Common myeloid progenitor, CD34-positive (primary cell): ENCODE data around the gene ARHGDIA. TPM values are rescaled to one million over a fixed set of nuclear protein-coding genes. Genes with fewer than 3 reads are reported as not detected.
A peak's percentile ranks its signal among the peaks of the same experiment; 100 is the strongest.
"Not testable (repeated sequence)": the region's sequence is repeated elsewhere in the genome, so short reads cannot be mapped to it uniquely, and the experiment has no call there.

Experiments used
- CTCF ChIA-PET: fragments of 350-600 bp; sonication (Branson Sonifier 250); formaldehyde crosslinking; loops from one replicate; lab custom pipeline; 2021; ENCODE audit warnings: antibody characterized with exemption; lab: Charles Lee
- POLR2A ChIA-PET: fragments of 350-600 bp; sonication (Branson Sonifier 250); formaldehyde crosslinking; loops from one replicate; lab custom pipeline; 2021; ENCODE audit warnings: antibody characterized with exemption; lab: Charles Lee
- DNase-seq, 3 donors: peaks; one replicate each; pipeline versions ENCODE4 v3.0.0 to v3.0.0-alpha.2; 2013
- H3K27ac ChIP-seq, 2 experiments: 1 replicate in 1 of 2; 2 replicates in 1 of 2; pipeline ENCODE4 v1.7.0; 2013; ENCODE audit warnings: inconsistent platforms in 2 of 2, low read length in 2 of 2, mild to moderate bottlenecking in 2 of 2, low read depth in 1 of 2, moderate library complexity in 1 of 2; ENCODE audit not compliant: severe bottlenecking in 2 of 2, insufficient read depth in 1 of 2, poor library complexity in 1 of 2
- H3K27me3 ChIP-seq, 5 experiments: replicated peaks in 2 of 5; 1 replicate in 3 of 5; 2 replicates in 2 of 5; pipeline versions ENCODE4 v1.6.1 to v1.7.0; 2013; ENCODE audit warnings: low read length in 4 of 5, mild to moderate bottlenecking in 2 of 5, moderate library complexity in 2 of 5, inconsistent platforms in 1 of 5; ENCODE audit not compliant: insufficient read depth in 5 of 5, control insufficient read depth in 4 of 5
- H3K36me3 ChIP-seq, 4 experiments: 1 replicate in 2 of 4; 2 replicates in 2 of 4; pipeline versions ENCODE4 v1.6.1 to v1.7.0; 2013; ENCODE audit warnings: low read length in 3 of 4, control low read depth in 1 of 4, mild to moderate bottlenecking in 1 of 4; ENCODE audit not compliant: control insufficient read depth in 4 of 4, insufficient read depth in 4 of 4
- H3K4me1 ChIP-seq, 4 experiments: 1 replicate in 3 of 4; 2 replicates in 1 of 4; pipeline versions ENCODE4 v1.6.1 to v1.7.1; 2013; ENCODE audit warnings: low read length in 3 of 4, mild to moderate bottlenecking in 3 of 4, control low read depth in 1 of 4, inconsistent platforms in 1 of 4, moderate library complexity in 1 of 4; ENCODE audit not compliant: control insufficient read depth in 4 of 4, insufficient read depth in 4 of 4; ENCODE audit errors: control extremely low read depth in 1 of 4
- H3K4me3 ChIP-seq, 7 experiments: 1 replicate in 4 of 7; 2 replicates in 3 of 7; pipeline versions ENCODE4 v1.5.1 to v1.7.0; 2013; ENCODE audit warnings: mild to moderate bottlenecking in 7 of 7, low read length in 6 of 7, moderate library complexity in 6 of 7, inconsistent platforms in 2 of 7, low read depth in 2 of 7, control low read depth in 1 of 7; ENCODE audit not compliant: insufficient read depth in 4 of 7, control insufficient read depth in 1 of 7; ENCODE audit errors: extremely low read depth in 1 of 7
- H3K9me3 ChIP-seq, 5 experiments: 1 replicate in 4 of 5; 2 replicates in 1 of 5; pipeline versions ENCODE4 v1.6.1 to v1.7.1; 2013; ENCODE audit warnings: low read length in 4 of 5, mild to moderate bottlenecking in 2 of 5, inconsistent platforms in 1 of 5, low read depth in 1 of 5, moderate library complexity in 1 of 5; ENCODE audit not compliant: control insufficient read depth in 4 of 5, insufficient read depth in 2 of 5; ENCODE audit errors: control extremely low read depth in 1 of 5
- WGBS: methylation state at CpG from one replicate; pipeline ENCODE4 v1.1.5; 2013; ENCODE audit not compliant: insufficient coverage; 5-methylcytosine and 5-hydroxymethylcytosine counted together
- polyA plus RNA-seq: library from polyadenylated mRNA; unstranded; fragments of 120-200 nt; gene quantifications from one replicate; pipeline ENCODE4 v1.2.1, GENCODE V29; 2013

The ARHGDIA gene
- polyA plus RNA-seq: 171 TPM

DNA sequence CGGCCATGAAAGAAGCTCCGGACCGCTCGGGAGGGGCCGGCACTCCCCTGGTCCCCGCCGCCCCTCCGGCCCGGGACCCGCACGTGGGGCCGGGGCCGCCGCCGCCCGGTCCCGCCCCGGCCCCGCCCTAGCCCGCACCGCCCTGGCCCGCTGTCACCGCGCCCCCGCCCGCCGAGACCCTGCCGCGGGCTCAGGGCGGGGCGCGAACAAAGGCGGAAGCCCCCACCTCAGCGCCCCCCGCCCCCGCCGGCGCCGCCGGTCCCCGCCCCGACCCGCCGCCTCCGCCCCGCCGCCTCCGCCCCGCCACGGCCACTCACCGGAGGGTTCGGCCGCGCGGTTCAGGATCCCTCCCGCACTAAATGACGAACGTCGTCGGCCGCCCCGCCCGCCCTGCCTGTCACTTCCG, at the start of gene ARHGDIA:
ARHGDIA (minus strand) TSS at position 357 of the 406 bp plus-strand sequence. CDS start 1,407 bp downstream, outside the sequence.
- Histone ChIP-seq H3K27ac (peak within 1 kb of the TSS; percentile 88 to 95), H3K27me3 (no peaks in the 10 kb centered on the region), H3K4me3 (peak within 1 kb of the TSS; percentile 46 to 91 (median 86)), H3K9me3 (no peaks in the 10 kb centered on the region), H3K36me3 (peaks cover 0 to 33% (median 20%) of the 10 kb centered on the region in 4 experiments), H3K4me1 (peaks cover 0 to 62% (median 51%) of the 10 kb centered on the region in 4 experiments)
- no peak for DNase-seq
- 0% methylated on average over 18 of the region's 64 CpGs for WGBS
- ChIA-PET CTCF (interaction anchor here (1.8 to 2.6 kb wide), 2 partner anchors 9 to 12 kb away, joined by 3 to 20 read pairs; no protein-coding TSS in a partner anchor), POLR2A (interaction anchor here (1.2 to 2.6 kb wide), 3 partner anchors 10 to 47 kb away, joined by 3 to 21 read pairs (median 5); partner anchors contain the start of genes P4HB and SIRT7)

DNA sequence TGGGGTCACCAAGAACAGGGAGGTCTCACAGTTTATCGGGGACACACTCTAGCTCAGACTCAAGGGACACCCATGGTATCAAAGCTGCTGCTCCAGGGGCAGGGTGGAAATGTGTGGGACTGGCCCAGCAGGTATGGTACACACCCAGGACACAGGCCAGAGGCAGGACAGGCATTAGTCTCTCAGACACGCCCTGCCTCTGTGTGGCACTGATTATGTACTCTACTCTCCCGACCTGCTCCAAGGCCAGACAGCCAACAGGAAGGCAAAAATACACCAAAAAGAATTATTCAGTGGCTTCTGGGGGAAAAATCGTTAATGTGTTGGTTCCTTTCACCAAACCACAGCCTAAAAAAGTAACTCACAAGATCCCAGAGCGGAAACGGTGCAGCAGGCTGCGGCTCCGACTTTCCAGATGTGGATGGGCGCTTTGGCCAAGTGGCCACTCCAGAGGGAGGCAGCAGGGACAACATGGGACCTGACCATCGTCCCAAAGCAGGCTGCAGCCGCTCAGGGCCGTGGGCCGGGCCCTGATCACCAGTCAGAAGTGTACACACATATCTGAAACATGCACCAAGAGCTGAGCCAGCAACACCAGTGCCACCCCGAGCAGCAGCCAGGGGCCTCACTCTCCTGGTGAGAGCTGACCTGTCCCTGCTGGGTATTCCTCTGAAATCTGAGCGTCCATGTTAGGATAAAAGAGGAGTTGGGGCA, 47.9 kb upstream of the ARHGDIA start:
- Histone ChIP-seq H3K27me3 (no peaks in the 10 kb centered on the region), H3K4me3 (peak overlapping the region in 1 of 7 experiments; percentile 19), H3K27ac (peak overlapping the region in 1 of 2 experiments; percentile 66), H3K4me1 (peaks cover 9 to 66% (median 52%) of the 10 kb centered on the region in 4 experiments), H3K9me3 (no peaks in the 10 kb centered on the region), H3K36me3 (peaks cover 2 to 65% (median 43%) of the 10 kb centered on the region in 4 experiments)
- CTCF ChIA-PET: no interaction called here
- POLR2A ChIA-PET: no interaction called here
- no peak for DNase-seq
- 45% methylated on average over 8 of the region's 15 CpGs for WGBS

DNA sequence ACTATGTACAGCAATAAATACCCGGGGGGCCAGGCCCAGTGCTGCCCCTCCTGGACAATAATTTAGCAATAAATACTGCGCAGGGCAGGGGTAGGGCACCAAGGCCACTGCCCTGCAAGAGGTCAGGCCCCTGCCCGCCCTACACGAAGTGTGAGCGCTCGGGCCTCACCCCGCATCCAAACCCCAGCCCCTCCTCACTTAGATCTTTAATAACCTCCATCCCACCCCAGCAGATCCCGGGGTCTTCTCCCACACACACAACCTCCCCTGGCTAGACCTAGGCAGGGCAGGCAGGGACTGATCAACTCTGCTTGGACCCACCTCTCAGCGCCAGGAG, 47.2 kb upstream of the ARHGDIA start:
- WGBS: 35% methylated on average over 8 of the region's 9 CpGs
- H3K9me3 ChIP-seq, DNase-seq, H3K27me3 ChIP-seq, CTCF ChIA-PET: not testable (repeated sequence)
- H3K4me3 ChIP-seq: peak overlapping the region in 4 of 7 experiments; percentile 78 to 88 (median 80)
- H3K27ac ChIP-seq: peak overlapping the region in 1 of 2 experiments; percentile 66
- POLR2A ChIA-PET: interaction anchor here (1.1 kb wide), 1 partner anchor 47 kb away, joined by 3 read pairs; the partner anchor contains the start of gene ARHGDIA
- peaks cover 4 to 71% (median 49%) of the 10 kb centered on the region in 4 experiments for H3K36me3 ChIP-seq
- peaks cover 9 to 59% (median 45%) of the 10 kb centered on the region in 4 experiments for H3K4me1 ChIP-seq

DNA sequence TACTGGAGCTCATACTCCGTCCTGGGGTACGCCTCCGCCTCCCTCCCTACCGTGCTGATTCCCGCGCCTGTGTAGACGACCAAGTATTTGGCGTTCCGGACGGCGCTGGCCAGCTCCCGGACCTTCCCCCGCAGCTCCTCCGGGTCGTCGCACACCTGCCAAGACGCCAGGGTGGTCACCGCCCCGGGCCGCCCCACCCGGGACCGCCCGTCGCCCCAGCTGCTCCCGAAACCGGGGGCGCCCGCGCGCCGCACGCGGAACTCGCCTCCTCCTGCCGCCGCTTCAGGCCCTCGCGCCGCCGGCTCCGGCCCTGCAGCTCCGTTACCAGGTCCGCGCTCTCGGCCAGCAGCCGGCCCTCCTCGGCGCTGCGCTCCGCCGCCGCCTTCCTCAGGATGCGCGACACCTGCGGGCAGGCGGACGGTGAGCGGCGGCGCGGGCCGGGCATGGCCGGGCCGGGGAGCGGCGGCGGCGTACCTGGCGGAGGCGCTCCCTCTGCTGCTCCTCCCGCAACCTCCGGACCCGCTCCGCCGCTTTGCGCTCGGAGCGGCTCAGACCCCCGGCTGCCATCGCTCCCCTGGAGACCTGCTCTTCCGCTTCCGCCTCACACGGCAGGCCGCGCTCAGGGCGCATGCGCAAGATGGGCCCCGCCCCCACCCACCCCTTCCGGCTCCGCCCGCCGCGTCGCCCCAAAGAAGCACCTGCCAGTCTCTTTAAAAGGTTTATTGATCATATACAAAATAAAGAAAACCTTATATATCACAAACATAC, 46.6 kb upstream of the ARHGDIA start, which contains the start of gene SIRT7:
SIRT7 (minus strand) TSS at position 612 of the 768 bp plus-strand sequence; CDS start at position 567, 45 bp downstream.
- Histone ChIP-seq H3K27ac (peak within 1 kb of the TSS in 1 of 2 experiments; percentile 66), H3K4me1 (peaks cover 9 to 54% (median 40%) of the 10 kb centered on the region in 4 experiments), H3K27me3 (no peaks in the 10 kb centered on the region), H3K9me3 (no peaks in the 10 kb centered on the region), H3K36me3 (peaks cover 4 to 75% (median 53%) of the 10 kb centered on the region in 4 experiments), H3K4me3 (peak within 1 kb of the TSS; percentile 68 to 88 (median 82))
- under 1% methylated on average over 60 of the region's 94 CpGs for WGBS
- peak; percentile 76 to 86 (median 83) for DNase-seq
- ChIA-PET POLR2A (interaction anchor here (1.1 to 1.2 kb wide), 2 partner anchors 9 to 46 kb away, joined by 3 to 6 read pairs; partner anchors contain the start of genes ARHGDIA and MAFG), CTCF (interaction anchor here (1.3 to 2.2 kb wide), 3 partner anchors 9 to 48 kb away, joined by 3 to 8 read pairs (median 5); partner anchors contain the start of gene MAFG)

DNA sequence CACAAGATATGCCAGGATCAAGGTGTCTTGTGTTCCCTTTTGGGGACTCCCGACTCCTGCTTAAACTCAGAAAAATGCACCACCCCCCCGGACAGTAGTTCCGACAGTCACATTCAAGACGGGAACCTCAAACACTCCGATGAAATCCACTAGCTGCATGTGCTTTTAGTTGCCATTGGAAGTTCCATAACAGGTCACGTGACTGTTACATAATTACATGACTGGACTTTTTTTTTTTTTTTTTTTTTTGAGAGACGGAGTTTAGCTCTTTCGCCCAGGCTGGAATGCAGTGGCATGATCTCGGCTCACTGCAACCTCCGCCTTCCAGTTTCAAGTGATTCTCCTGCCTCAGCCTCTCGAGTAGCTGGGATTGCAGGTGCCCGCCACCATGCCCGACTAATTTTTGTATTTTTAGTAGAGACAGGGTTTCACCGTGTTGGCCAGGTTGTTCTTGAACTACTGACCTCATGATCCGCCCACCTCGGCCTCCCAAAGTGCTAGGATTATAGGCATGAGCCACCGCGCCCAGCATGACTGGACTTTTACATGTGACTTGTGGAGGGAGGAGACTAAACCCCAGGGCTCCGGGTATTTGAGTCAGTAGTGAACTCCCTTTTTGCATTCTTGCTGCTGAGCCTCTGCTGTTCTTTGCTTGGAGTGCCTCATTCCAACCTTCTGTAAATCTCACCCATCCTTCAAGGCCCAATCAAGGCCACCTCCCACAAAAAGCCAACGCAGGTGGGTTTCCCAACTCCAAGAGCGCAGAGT, 45.3 kb upstream of the ARHGDIA start:
- WGBS: 87% methylated on average over 16 of the region's 21 CpGs
- POLR2A ChIA-PET: interaction anchor here (0.8 kb wide), 1 partner anchor 56 kb away, joined by 3 read pairs; the partner anchor contains the start of gene P4HB
- H3K9me3 ChIP-seq: no peaks in the 10 kb centered on the region
- peak in 1 of 3 donors; percentile 41 for DNase-seq
- H3K27me3 ChIP-seq: no peaks in the 10 kb centered on the region
- peak overlapping the region in 5 of 7 experiments; percentile 9 to 88 (median 79) for H3K4me3 ChIP-seq
- peaks cover 9 to 49% (median 33%) of the 10 kb centered on the region in 4 experiments for H3K4me1 ChIP-seq
- peaks cover 5 to 76% (median 53%) of the 10 kb centered on the region in 4 experiments for H3K36me3 ChIP-seq
- H3K27ac ChIP-seq: no peak overlapping the region
- CTCF ChIA-PET: interaction anchor here (1.3 to 2.2 kb wide), 4 partner anchors 10 to 47 kb away, joined by 3 to 8 read pairs (median 5); partner anchors contain the start of gene MAFG

DNA sequence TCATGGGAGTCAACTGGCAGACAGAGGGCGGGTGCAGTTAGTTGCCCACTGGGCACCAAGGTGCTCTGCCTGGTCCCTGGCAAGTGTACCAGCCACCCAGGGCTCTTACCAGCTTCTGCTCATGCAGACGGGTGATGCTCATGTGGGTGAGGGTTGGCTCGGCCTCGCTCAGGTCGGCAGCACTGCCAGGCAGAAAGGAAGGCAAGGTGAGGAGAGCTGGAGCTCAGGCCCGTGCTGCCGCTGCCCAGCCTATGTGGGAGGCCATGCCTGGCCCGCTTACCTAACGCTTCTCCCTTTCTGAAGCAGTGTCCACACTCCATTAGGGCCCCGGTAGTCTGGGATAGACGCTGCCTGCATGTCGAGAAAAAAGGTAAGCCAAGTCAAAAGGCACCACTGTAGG, 44.2 kb upstream of the ARHGDIA start:
- CTCF ChIA-PET: interaction anchor here (1.9 kb wide), 1 partner anchor 46 kb away, joined by 5 read pairs; no protein-coding TSS in a partner anchor
- Histone ChIP-seq H3K27me3 (no peaks in the 10 kb centered on the region), H3K36me3 (peaks cover 5 to 66% (median 43%) of the 10 kb centered on the region in 4 experiments), H3K4me1 (peaks cover 9 to 42% (median 34%) of the 10 kb centered on the region in 4 experiments), H3K9me3 (no peaks in the 10 kb centered on the region), H3K27ac (no peak overlapping the region), H3K4me3 (no peak overlapping the region)
- POLR2A ChIA-PET: no interaction called here
- WGBS: 96% methylated on average over 12 of the region's 12 CpGs
- no peak for DNase-seq
